PFSK-1 (cell line): ENCODE results near the gene SMG6.

Experiments
- SIN3A ChIP-seq: IDR thresholded peaks from 2 replicates; pipeline ENCODE4 v1.6.1; 2012; ENCODE audit warnings: mild to moderate bottlenecking, low read length, moderate library complexity, borderline replicate concordance; ENCODE audit not compliant: insufficient read depth
- TAF1 ChIP-seq: IDR thresholded peaks from 2 replicates; pipeline ENCODE4 v1.6.1; 2012; ENCODE audit warnings: low read length, control low read depth, borderline replicate concordance; ENCODE audit not compliant: insufficient read depth
- TF ChIP-seq, protein P1 (sequence below), 2 experiments: IDR thresholded peaks; 2 replicates each; pipeline versions ENCODE4 v1.6.1 to v1.8.0; 2011 to 2012; ENCODE audit warnings: low read depth in 2 of 2, low read length in 2 of 2, control low read depth in 1 of 2, inconsistent platforms in 1 of 2, mild to moderate bottlenecking in 1 of 2, moderate library complexity in 1 of 2; ENCODE audit not compliant: insufficient read depth in 1 of 2

- TF ChIP-seq SIN3A = no peak
- TF ChIP-seq TAF1 = no peak
- TF ChIP-seq, protein P1, sequence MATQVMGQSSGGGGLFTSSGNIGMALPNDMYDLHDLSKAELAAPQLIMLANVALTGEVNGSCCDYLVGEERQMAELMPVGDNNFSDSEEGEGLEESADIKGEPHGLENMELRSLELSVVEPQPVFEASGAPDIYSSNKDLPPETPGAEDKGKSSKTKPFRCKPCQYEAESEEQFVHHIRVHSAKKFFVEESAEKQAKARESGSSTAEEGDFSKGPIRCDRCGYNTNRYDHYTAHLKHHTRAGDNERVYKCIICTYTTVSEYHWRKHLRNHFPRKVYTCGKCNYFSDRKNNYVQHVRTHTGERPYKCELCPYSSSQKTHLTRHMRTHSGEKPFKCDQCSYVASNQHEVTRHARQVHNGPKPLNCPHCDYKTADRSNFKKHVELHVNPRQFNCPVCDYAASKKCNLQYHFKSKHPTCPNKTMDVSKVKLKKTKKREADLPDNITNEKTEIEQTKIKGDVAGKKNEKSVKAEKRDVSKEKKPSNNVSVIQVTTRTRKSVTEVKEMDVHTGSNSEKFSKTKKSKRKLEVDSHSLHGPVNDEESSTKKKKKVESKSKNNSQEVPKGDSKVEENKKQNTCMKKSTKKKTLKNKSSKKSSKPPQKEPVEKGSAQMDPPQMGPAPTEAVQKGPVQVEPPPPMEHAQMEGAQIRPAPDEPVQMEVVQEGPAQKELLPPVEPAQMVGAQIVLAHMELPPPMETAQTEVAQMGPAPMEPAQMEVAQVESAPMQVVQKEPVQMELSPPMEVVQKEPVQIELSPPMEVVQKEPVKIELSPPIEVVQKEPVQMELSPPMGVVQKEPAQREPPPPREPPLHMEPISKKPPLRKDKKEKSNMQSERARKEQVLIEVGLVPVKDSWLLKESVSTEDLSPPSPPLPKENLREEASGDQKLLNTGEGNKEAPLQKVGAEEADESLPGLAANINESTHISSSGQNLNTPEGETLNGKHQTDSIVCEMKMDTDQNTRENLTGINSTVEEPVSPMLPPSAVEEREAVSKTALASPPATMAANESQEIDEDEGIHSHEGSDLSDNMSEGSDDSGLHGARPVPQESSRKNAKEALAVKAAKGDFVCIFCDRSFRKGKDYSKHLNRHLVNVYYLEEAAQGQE (IDR thresholded peaks at IDR 0.05; ENCODE audit: insufficient read depth in 1 of 2, low read depth in 2 of 2, low read length in 2 of 2) = no peak
Observed at GRCh38 chr17:2218426-2218825, 85.2 kb downstream of the SMG6 start.
